SJCRH30 (cell line): ENCODE measurements around the gene TRPV4. TPM values are rescaled to one million over a fixed set of nuclear protein-coding genes. Genes with fewer than 3 reads are reported as not detected.

Experiments used
- DNase-seq, 2 experiments: peaks; one replicate each; pipeline ENCODE4 v3.0.0-alpha.2; 2015 to 2020
- H3K27ac ChIP-seq: fragments of 250-450 bp; sonication (Bioruptor Pico); 2 replicates; pipeline ENCODE4 v1.5.1; 2020; ENCODE audit warnings: mild to moderate bottlenecking, moderate library complexity
- H3K27me3 ChIP-seq: fragments of 250-450 bp; sonication (Bioruptor Pico); 2 replicates; pipeline ENCODE4 v1.5.1; 2020; ENCODE audit warnings: mild to moderate bottlenecking, moderate library complexity
- H3K36me3 ChIP-seq: fragments of 250-450 bp; sonication (Bioruptor Pico); 2 replicates; pipeline ENCODE4 v1.5.1; 2020; ENCODE audit warnings: mild to moderate bottlenecking, moderate library complexity
- H3K4me1 ChIP-seq: fragments of 250-450 bp; sonication (Bioruptor Pico); 2 replicates; pipeline ENCODE4 v1.5.1; 2020; ENCODE audit warnings: mild to moderate bottlenecking, moderate library complexity
- H3K4me3 ChIP-seq: fragments of 250-450 bp; sonication (Bioruptor Pico); 2 replicates; pipeline ENCODE4 v1.5.1; 2020; ENCODE audit warnings: mild to moderate bottlenecking, moderate library complexity
- H3K9me3 ChIP-seq: fragments of 250-450 bp; sonication (Bioruptor Pico); replicated peaks from 2 replicates; pipeline ENCODE4 v1.5.1; 2020; ENCODE audit warnings: mild to moderate bottlenecking, moderate library complexity
- total RNA-seq: library from RNA; depleted of rRNA; stranded (reverse); fragments of >200 nt; shearing (Covaris generic); gene quantifications from 2 replicates; pipeline ENCODE4 v1.2.3, GENCODE V29; 2014

Gene TRPV4
- total RNA-seq, 1 experiment from 2014 or later, result 2.4 TPM

- no peak overlapping the region for H3K27ac ChIP-seq
- H3K4me1 ChIP-seq, result no peaks in the 10 kb centered on the region
- no peak for DNase-seq
- H3K4me3 ChIP-seq, result no peak overlapping the region
- peaks cover 5% of the 10 kb centered on the region; the same call in 1 of the 2 replicates for H3K9me3 ChIP-seq
- H3K36me3 ChIP-seq, result peaks cover 13% of the 10 kb centered on the region
- H3K27me3 ChIP-seq, result no peaks in the 10 kb centered on the region
Observed at GRCh38 chr12:109752117-109753053, 80.8 kb downstream of the TRPV4 start.

DNA sequence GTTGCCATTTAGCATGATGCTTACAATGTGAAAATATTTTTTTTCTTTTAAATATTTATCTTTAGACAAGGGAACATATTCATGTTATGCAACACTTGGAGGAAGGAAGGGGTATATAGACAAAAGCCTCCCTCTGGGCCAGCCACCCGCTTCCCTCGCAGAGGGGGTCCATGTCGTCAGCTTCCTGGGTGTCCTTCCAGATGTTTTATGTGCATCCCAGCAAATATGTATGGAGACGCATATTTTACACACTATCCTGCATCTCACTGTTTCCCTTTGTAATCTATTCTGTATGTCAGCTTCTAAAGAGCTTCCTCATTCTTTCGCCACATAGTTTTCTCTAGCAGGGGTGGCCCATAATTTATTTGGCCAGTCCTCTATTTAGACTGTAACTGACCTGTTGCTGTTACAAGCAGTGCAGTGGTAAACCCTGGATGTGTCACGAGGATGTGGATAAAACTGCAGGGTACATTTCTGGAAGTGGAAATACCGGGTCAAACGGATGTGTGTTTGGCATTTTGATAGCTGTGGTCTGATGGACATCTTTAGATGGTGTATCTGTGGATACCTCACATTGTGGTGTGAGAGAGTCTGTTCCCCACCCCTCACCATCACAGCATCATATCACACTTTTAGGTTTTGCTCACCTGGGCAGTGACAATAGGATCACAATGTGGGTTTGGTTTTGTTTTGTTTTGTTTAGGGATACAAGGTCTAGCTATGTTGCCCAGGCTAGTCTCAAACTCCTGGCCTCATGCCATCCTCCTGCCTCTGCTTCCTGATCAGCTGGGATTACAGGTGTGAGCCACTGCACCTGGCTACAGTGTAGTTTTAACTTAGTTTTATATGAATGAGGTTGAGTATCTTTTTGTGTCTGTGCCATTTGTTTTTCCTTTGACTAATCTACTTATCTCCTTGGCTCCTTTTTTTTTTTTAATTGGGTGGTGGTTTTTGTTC, 87.9 kb downstream of the TRPV4 start:
- no peak for DNase-seq

DNA sequence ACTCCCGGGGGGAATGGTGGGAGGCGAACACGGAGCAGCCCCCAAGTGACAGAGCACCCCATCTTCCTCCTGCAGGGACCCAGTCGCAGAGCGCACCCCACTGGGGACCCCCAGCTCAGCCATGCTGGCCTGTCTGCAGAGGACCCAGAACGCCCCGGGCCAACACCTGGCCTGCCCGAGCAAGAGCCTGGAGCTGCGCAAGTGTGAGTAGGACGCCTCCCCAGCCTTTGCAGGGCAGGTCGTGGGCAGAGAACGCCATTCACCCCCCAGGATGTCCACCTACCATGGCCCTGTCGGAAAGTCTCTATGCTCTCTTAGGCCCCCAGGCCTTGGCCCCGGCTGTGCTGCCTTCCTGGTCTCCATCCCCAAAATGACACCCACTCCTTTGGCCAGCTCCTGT, 89.2 kb downstream of the TRPV4 start:
- no peak overlapping the region for H3K27ac ChIP-seq

More for the DNA sequence above, 87.9 kb downstream of the TRPV4 start:
- no peaks in the 10 kb centered on the region for H3K9me3 ChIP-seq
- peaks cover 5% of the 10 kb centered on the region; the same call in 1 of the 2 replicates for H3K36me3 ChIP-seq
- H3K4me3 ChIP-seq, result no peak overlapping the region
- H3K27ac ChIP-seq, result no peak overlapping the region
- no peaks in the 10 kb centered on the region for H3K4me1 ChIP-seq
- no peaks in the 10 kb centered on the region for H3K27me3 ChIP-seq

DNA sequence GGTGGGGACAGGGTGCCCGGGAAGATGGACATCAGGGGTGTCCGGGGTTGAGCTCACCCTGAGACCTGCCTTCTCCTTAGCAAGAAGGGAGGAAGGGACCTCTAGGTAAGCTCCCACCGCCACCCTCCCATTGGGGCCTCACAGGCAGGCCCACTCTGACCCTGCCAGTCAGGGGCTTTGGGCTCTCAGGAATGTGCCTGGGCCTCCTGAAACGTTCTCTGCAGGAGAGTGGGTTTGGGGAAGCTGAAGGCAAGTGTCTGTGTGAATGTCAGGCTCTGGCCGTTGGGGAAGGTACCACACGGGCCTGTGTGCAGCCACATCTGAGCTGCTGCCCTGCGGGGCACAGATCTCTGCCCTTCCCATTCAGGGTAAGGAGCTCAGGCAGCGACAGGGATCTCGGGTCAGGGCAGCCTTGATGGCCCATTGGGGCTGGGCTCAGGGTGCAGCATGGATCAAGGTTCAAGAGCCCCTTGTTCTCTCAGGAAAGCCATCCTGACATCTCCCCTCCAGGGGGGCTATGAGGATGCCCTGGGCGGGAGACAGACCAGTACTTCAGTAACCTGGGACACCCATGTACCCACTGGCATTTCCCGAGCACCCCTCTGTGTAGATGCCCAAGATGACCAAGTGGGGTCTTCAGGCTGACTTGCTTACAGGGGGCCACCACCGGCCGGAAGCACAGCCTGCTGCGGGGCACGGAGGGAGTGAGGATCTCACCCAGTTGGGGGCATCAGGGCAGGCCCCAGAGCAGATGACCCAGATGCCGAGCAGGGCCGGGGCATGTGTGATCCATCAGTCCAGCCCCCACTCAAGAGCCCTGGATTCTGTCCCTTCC, 89.9 kb downstream of the TRPV4 start:
- no peaks in the 10 kb centered on the region for H3K9me3 ChIP-seq
- H3K27ac ChIP-seq, result no peak overlapping the region
- no peaks in the 10 kb centered on the region for H3K27me3 ChIP-seq
- no peaks in the 10 kb centered on the region for H3K36me3 ChIP-seq
- no peak for DNase-seq
- H3K4me3 ChIP-seq, result no peak overlapping the region
- no peaks in the 10 kb centered on the region for H3K4me1 ChIP-seq

More for the DNA sequence above, 89.2 kb downstream of the TRPV4 start:
- Histone ChIP-seq H3K9me3 (no peaks in the 10 kb centered on the region), H3K27me3 (no peaks in the 10 kb centered on the region), H3K4me1 (no peaks in the 10 kb centered on the region), H3K4me3 (no peak overlapping the region), H3K36me3 (peaks cover 5% of the 10 kb centered on the region; the same call in 1 of the 2 replicates)
- DNase-seq, result no peak

DNA sequence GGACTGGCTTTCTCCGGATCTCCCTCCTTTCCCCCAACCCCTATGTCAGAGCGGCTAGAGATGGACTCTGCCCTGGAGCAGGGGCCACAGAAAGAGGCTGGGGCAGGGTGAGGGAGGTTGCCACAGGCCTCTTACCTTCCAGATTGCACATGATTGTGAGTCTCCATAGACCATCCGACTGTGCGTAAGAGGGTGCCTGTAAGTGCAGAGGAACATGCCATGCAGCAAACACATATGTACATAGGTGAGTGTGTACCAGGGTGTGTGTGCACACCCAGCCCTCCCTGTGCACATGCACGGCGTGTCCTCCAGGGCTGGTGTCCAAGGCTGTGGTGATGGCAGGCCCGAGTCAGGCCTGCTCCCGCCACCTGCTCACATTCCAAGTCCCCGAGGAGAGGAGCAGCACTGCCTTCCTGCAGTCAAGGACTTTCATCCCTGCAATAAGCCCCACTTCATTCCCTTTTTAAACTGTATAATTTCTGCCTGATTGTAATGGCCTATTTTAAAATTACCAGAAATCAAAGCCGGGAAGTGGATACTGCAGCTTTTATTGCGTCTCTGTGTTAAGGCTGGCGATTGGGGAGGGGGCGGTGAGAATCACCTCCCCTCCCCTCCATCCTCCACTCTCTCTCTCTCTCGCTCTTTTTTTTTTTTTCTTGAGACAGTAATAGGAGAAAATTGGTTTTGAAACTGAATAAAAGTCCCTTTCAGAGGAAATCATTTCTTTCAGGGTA, 91.1 kb downstream of the TRPV4 start:
- Histone ChIP-seq H3K9me3 (no peaks in the 10 kb centered on the region), H3K27ac (no peak overlapping the region), H3K4me1 (no peaks in the 10 kb centered on the region), H3K36me3 (no peaks in the 10 kb centered on the region), H3K27me3 (no peaks in the 10 kb centered on the region), H3K4me3 (no peak overlapping the region)
- DNase-seq, result no peak

- Histone ChIP-seq H3K4me3 (no peak overlapping the region), H3K4me1 (no peaks in the 10 kb centered on the region), H3K9me3 (no peaks in the 10 kb centered on the region), H3K36me3 (no peaks in the 10 kb centered on the region), H3K27me3 (no peaks in the 10 kb centered on the region), H3K27ac (no peak overlapping the region)
- no peak for DNase-seq
Observed at GRCh38 chr12:109741286-109741969, 91.8 kb downstream of the TRPV4 start.

- H3K4me3 ChIP-seq, result no peak overlapping the region
- H3K36me3 ChIP-seq, result no peaks in the 10 kb centered on the region
- no peak for DNase-seq
- H3K27ac ChIP-seq, result no peak overlapping the region
- H3K9me3 ChIP-seq, result no peaks in the 10 kb centered on the region
- no peaks in the 10 kb centered on the region for H3K4me1 ChIP-seq
- no peaks in the 10 kb centered on the region for H3K27me3 ChIP-seq
Observed at GRCh38 chr12:109740694-109741245, 92.4 kb downstream of the TRPV4 start.

GRCh38 chr12:109739747-109740693, 93.2 kb downstream of the TRPV4 start:
- H3K27ac ChIP-seq, result no peak overlapping the region

DNA sequence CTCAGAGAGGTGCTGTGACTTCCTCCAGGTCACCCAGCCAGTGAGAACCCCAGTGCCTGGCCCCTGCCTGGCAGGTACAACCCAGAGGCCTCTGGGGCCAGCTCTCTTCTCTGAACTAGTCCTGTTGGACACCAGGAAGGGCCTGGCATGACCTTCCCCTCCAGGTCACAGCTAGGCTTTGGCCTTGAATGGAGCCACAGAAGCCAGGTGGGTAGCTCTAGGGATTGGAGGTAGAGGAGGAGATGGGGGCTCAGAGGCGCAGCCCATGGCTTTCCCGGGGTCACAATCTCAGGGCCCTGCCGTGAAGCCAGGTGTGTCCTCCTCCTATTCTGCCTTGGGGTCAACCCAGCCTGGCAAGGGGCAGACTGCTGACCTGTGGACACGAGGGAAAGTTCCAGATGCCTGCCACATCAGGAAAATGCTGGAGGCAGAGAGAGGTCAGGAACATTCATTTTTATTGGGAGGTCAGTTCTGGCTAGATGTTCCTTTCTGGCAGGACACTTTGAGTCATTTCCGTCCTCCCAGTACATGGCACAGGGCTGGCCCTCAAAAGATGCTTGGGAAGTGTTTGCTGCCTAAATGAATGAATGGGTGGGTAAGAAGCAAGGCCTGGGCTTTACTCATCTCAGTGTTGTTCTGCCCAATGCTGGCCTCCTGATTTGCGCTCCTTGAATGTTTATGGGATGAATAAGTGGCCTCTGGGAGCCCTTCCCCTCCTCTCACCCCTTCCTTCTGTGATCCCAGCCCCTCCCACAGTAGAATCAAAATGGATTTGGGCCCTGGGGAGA, 94.1 kb downstream of the TRPV4 start:
- Histone ChIP-seq H3K9me3 (no peaks in the 10 kb centered on the region), H3K27me3 (no peaks in the 10 kb centered on the region), H3K27ac (no peak overlapping the region), H3K4me1 (peaks cover 8% of the 10 kb centered on the region), H3K36me3 (no peaks in the 10 kb centered on the region), H3K4me3 (no peak overlapping the region)
- DNase-seq, result no peak

More at GRCh38 chr12:109739747-109740693, 93.2 kb downstream of the TRPV4 start:
- Histone ChIP-seq H3K4me1 (peaks cover 2% of the 10 kb centered on the region), H3K4me3 (no peak overlapping the region), H3K9me3 (no peaks in the 10 kb centered on the region), H3K27me3 (no peaks in the 10 kb centered on the region), H3K36me3 (no peaks in the 10 kb centered on the region)
- DNase-seq, result no peak

GRCh38 chr12:109738209-109738608, 95.0 kb downstream of the TRPV4 start:
- no peak overlapping the region for H3K27ac ChIP-seq
- peaks cover 8% of the 10 kb centered on the region for H3K4me1 ChIP-seq
- DNase-seq, result no peak

DNA sequence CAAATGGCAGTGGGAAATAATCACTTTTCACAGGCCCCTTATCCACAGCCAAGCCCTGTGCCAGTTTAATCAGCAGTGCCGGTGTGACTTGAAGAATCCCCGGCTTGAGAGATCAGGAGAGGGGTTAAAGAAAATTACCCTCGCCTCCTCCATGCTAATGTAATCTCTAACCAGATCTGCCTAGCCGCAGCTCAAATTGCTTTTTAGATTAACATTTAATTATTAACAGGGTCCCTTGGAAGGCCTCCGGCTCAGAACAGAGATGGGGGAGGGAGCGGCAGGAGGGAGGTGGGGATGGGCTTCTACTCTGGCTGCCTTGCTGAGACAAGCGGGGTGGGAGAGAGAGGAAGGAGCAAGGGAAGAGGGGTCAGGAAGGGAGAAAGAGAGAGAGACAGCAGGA, 95.6 kb downstream of the TRPV4 start:
- H3K4me1 ChIP-seq, result peaks cover 8% of the 10 kb centered on the region
- H3K4me3 ChIP-seq, result no peak overlapping the region
- no peaks in the 10 kb centered on the region for H3K27me3 ChIP-seq
- H3K9me3 ChIP-seq, result no peaks in the 10 kb centered on the region
- DNase-seq, result no peak
- H3K27ac ChIP-seq, result no peak overlapping the region
- H3K36me3 ChIP-seq, result no peaks in the 10 kb centered on the region

More at GRCh38 chr12:109738209-109738608, 95.0 kb downstream of the TRPV4 start:
- no peaks in the 10 kb centered on the region for H3K36me3 ChIP-seq
- no peaks in the 10 kb centered on the region for H3K27me3 ChIP-seq
- no peaks in the 10 kb centered on the region for H3K9me3 ChIP-seq
- no peak overlapping the region for H3K4me3 ChIP-seq
